OCI-LY3 (cell line): ENCODE measurements around the gene CAPZA3.

Experiments
- H2AFZ ChIP-seq: fragments of 200-600, 300-600 bp; shearing (Covaris generic); 2 replicates; pipeline ENCODE4 v1.6.0; 2014; ENCODE audit warnings: antibody characterized with exemption, low read depth, low read length
- H3K27ac ChIP-seq: fragments of 200-600, 300-600 bp; sonication (generic); 2 replicates; pipeline ENCODE4 v1.5.1; 2014; ENCODE audit warnings: mild to moderate bottlenecking, low read length, moderate library complexity, mixed read lengths
- H3K27me3 ChIP-seq: fragments of 200-600, 300-600 bp; sonication (generic); 2 replicates; pipeline ENCODE4 v1.6.1; 2014; ENCODE audit warnings: low read depth, low read length, mixed read lengths
- H3K36me3 ChIP-seq: fragments of 200-600, 300-600 bp; sonication (generic); replicated peaks from 2 replicates; pipeline ENCODE3; 2014; ENCODE audit warnings: low read depth, low read length, mixed read lengths
- H3K4me1 ChIP-seq: fragments of 300-600, 200-600 bp; sonication (generic); 2 replicates; pipeline ENCODE4 v1.6.1; 2014; ENCODE audit warnings: low read length, mixed read lengths
- H3K4me2 ChIP-seq: fragments of 200-600, 300-600 bp; sonication (generic); 2 replicates; pipeline ENCODE4 v1.6.1; 2014; ENCODE audit warnings: low read length, mixed read lengths
- H3K4me3 ChIP-seq: fragments of 300-600, 200-600 bp; sonication (generic); 2 replicates; pipeline ENCODE4 v1.5.1; 2014; ENCODE audit warnings: antibody characterized with exemption, mild to moderate bottlenecking, low read length, moderate library complexity
- H3K79me2 ChIP-seq: fragments of 300-600, 200-600 bp; shearing (Covaris generic); 2 replicates; pipeline ENCODE4 v1.6.1; 2014; ENCODE audit warnings: mild to moderate bottlenecking, low read length, mixed read lengths
- H3K9ac ChIP-seq: fragments of 300-600, 200-600 bp; shearing (Covaris generic); 2 replicates; pipeline ENCODE4 v1.6.0; 2014; ENCODE audit warnings: mild to moderate bottlenecking, low read length, moderate library complexity
- H3K9me3 ChIP-seq: fragments of 200-600, 300-600 bp; shearing (Covaris generic); 2 replicates; pipeline ENCODE4 v1.6.1; 2014; ENCODE audit warnings: low read length, mixed read lengths; ENCODE audit not compliant: insufficient read depth
- H4K20me1 ChIP-seq: fragments of 200-600, 300-600 bp; sonication (generic); 2 replicates; pipeline ENCODE4 v1.6.1; 2016; ENCODE audit warnings: low read length, mixed read lengths; ENCODE audit not compliant: insufficient read depth
- CTCF ChIP-seq: fragments of 200-600, 300-600 bp; sonication (generic); IDR thresholded peaks from 2 replicates; pipeline ENCODE4 v1.5.1; 2014; ENCODE audit warnings: antibody characterized with exemption, low read length, low read depth
- EZH2phosphoT487 ChIP-seq: fragments of 200-600 bp; shearing (Covaris generic); IDR thresholded peaks from 2 replicates; pipeline ENCODE4 v1.6.1; 2018; ENCODE audit warnings: antibody characterized with exemption, mixed run types, low read depth

CAPZA3 gene

GRCh38 chr12:18747895-18748294 lies 10.0 kb downstream of the CAPZA3 start:
- no peaks in the 10 kb centered on the region for H3K79me2 ChIP-seq
- H3K4me3 ChIP-seq, result no peak overlapping the region
- no peaks in the 10 kb centered on the region for H3K9me3 ChIP-seq
- TF ChIP-seq CTCF (no peak), EZH2phosphoT487 (no peak)
- no peaks in the 10 kb centered on the region for H3K36me3 ChIP-seq
- H3K4me1 ChIP-seq, result no peaks in the 10 kb centered on the region
- no peaks in the 10 kb centered on the region for H3K27me3 ChIP-seq
- no peak overlapping the region for H3K4me2 ChIP-seq
- H4K20me1 ChIP-seq, result no peaks in the 10 kb centered on the region
- no peak overlapping the region for H2AFZ ChIP-seq
- no peak overlapping the region for H3K9ac ChIP-seq
- H3K27ac ChIP-seq, result no peak overlapping the region

GRCh38 chr12:18749386-18749957 lies 11.6 kb downstream of the CAPZA3 start:
- Histone ChIP-seq H3K4me3 (no peak overlapping the region), H4K20me1 (no peaks in the 10 kb centered on the region), H3K36me3 (no peaks in the 10 kb centered on the region), H3K27me3 (no peaks in the 10 kb centered on the region), H3K4me1 (no peaks in the 10 kb centered on the region), H3K27ac (no peak overlapping the region), H3K79me2 (no peaks in the 10 kb centered on the region), H3K9ac (no peak overlapping the region), H3K9me3 (no peaks in the 10 kb centered on the region), H3K4me2 (no peak overlapping the region), H2AFZ (no peak overlapping the region)
- no peak for TF ChIP-seq CTCF
- TF ChIP-seq EZH2phosphoT487, result no peak

- no peak overlapping the region for H2AFZ ChIP-seq
These were observed 12.2 kb downstream of the CAPZA3 start for GRCh38 chr12:18750085-18750484.

GRCh38 chr12:18751866-18752265 lies 13.9 kb downstream of the CAPZA3 start:
- no peak overlapping the region for H3K4me3 ChIP-seq

More at GRCh38 chr12:18750085-18750484, 12.2 kb downstream of the CAPZA3 start:
- H3K9me3 ChIP-seq, result no peaks in the 10 kb centered on the region
- H3K27ac ChIP-seq, result no peak overlapping the region
- no peak overlapping the region for H3K4me3 ChIP-seq
- TF ChIP-seq EZH2phosphoT487 (no peak), CTCF (no peak)
- no peaks in the 10 kb centered on the region for H3K4me1 ChIP-seq
- no peak overlapping the region for H3K9ac ChIP-seq
- no peaks in the 10 kb centered on the region for H3K27me3 ChIP-seq
- no peaks in the 10 kb centered on the region for H4K20me1 ChIP-seq
- no peaks in the 10 kb centered on the region for H3K36me3 ChIP-seq
- H3K79me2 ChIP-seq, result no peaks in the 10 kb centered on the region
- H3K4me2 ChIP-seq, result no peak overlapping the region

More at GRCh38 chr12:18751866-18752265, 13.9 kb downstream of the CAPZA3 start:
- Histone ChIP-seq H3K79me2 (no peaks in the 10 kb centered on the region), H2AFZ (no peak overlapping the region), H3K27ac (no peak overlapping the region), H3K36me3 (no peaks in the 10 kb centered on the region), H3K9ac (no peak overlapping the region), H3K27me3 (no peaks in the 10 kb centered on the region), H3K4me1 (no peaks in the 10 kb centered on the region), H3K9me3 (no peaks in the 10 kb centered on the region), H4K20me1 (no peaks in the 10 kb centered on the region), H3K4me2 (no peak overlapping the region)
- TF ChIP-seq CTCF (no peak), EZH2phosphoT487 (no peak)
